ENCODE measurements around the gene SLC20A1.
"Not testable (repeated sequence)": the region's sequence is repeated elsewhere in the genome, so short reads cannot be mapped to it uniquely, and the experiment has no call there.

SLC20A1 gene

GRCh38 chr2:112686348-112687217 lies 40.8 kb downstream of the SLC20A1 start:
- no peak for DNase-seq

- DNase-seq: no peak
These were observed 41.8 kb downstream of the SLC20A1 start for GRCh38 chr2:112687522-112687921.

- DNase-seq: no peak
These were observed 42.5 kb downstream of the SLC20A1 start for GRCh38 chr2:112688086-112688880.

- DNase-seq: peak; percentile 51
These were observed 45.2 kb downstream of the SLC20A1 start for GRCh38 chr2:112690853-112691401.

GRCh38 chr2:112691881-112692281 lies 46.1 kb downstream of the SLC20A1 start:
- DNase-seq: no peak

GRCh38 chr2:112692495-112692911 lies 46.8 kb downstream of the SLC20A1 start:
- peak; percentile 82 for DNase-seq

GRCh38 chr2:112692918-112693317 lies 47.2 kb downstream of the SLC20A1 start:
- no peak for DNase-seq

- no peak for DNase-seq
These were observed 47.9 kb downstream of the SLC20A1 start for GRCh38 chr2:112693596-112693995.

- no peak for DNase-seq
These were observed 48.4 kb downstream of the SLC20A1 start for GRCh38 chr2:112694182-112694581.

GRCh38 chr2:112698834-112699515 lies 53.2 kb downstream of the SLC20A1 start:
- no peak for DNase-seq

- DNase-seq: no peak
These were observed 54.4 kb downstream of the SLC20A1 start for GRCh38 chr2:112699984-112700667.

GRCh38 chr2:112701052-112701451 lies 55.3 kb downstream of the SLC20A1 start:
- no peak for DNase-seq

- DNase-seq: no peak
These were observed 57.9 kb downstream of the SLC20A1 start for GRCh38 chr2:112703684-112704083.

- no peak for DNase-seq
These were observed 59.8 kb downstream of the SLC20A1 start for GRCh38 chr2:112705575-112705974.

GRCh38 chr2:112706170-112706664 lies 60.5 kb downstream of the SLC20A1 start:
- no peak for DNase-seq

GRCh38 chr2:112706947-112707346 lies 61.2 kb downstream of the SLC20A1 start:
- not testable (repeated sequence) for DNase-seq

- DNase-seq: no peak
These were observed 63.2 kb downstream of the SLC20A1 start for GRCh38 chr2:112708968-112709367.

GRCh38 chr2:112709703-112710102 lies 64.0 kb downstream of the SLC20A1 start:
- DNase-seq: no peak

GRCh38 chr2:112710956-112711750 lies 65.4 kb downstream of the SLC20A1 start:
- DNase-seq: no peak

GRCh38 chr2:112712465-112712864 lies 66.7 kb downstream of the SLC20A1 start:
- no peak for DNase-seq

GRCh38 chr2:112712903-112713584 lies 67.3 kb downstream of the SLC20A1 start:
- DNase-seq: no peak
